Erythroblast (primary cell): Measurements from ENCODE around the gene PTPN9.

Experiments
- GATA1 ChIP-seq: IDR thresholded peaks from 2 replicates; pipeline ENCODE4 v1.6.1; 2011; ENCODE audit warnings: low read depth, mild to moderate bottlenecking, control low read depth, low read length, moderate library complexity
- POLR2A ChIP-seq: IDR thresholded peaks from 2 replicates; pipeline ENCODE4 v1.6.1; 2011; ENCODE audit warnings: mild to moderate bottlenecking, low read length

- TF ChIP-seq POLR2A = no peak
- no peak for TF ChIP-seq GATA1
Observed at GRCh38 chr15:75450307-75451201, 128.6 kb downstream of the PTPN9 start.
